A549 (cell line): Measurements from ENCODE around the gene PTPN13. TPM values are rescaled to one million over a fixed set of nuclear protein-coding genes. Genes with fewer than 3 reads are reported as not detected.

ENCODE experiments used
- ATAC-seq, 2 experiments: fragments of 200-7000 bp in 1 of 2; fragments of >200 bp in 1 of 2; cut with Nextera tagmentation in 1 of 2; cut with Tn5 transposase in 1 of 2; 3 replicates each; pipeline versions ENCODE4 v1.8.0 to v1.9.1; 2018 to 2020; ENCODE audit warnings: mild to moderate bottlenecking in 1 of 2, moderate library complexity in 1 of 2
- CTCF ChIA-PET: fragments of 300-600 bp; sonication (Branson Sonifier 250); formaldehyde crosslinking; extraction: SDS; loops from one replicate; lab custom pipeline; 2021; ENCODE audit warnings: antibody characterized with exemption, inconsistent platforms; lab: Yijun Ruan, JAX
- POLR2A ChIA-PET: fragments of 350-600 bp; formaldehyde crosslinking; extraction: SDS; loops from one replicate; lab custom pipeline; 2021; ENCODE audit warnings: antibody characterized with exemption, inconsistent platforms; lab: Yijun Ruan, JAX
- DNase-seq, 2 experiments: peaks; one replicate each; pipeline versions ENCODE4 v3.0.0 to v3.0.0-alpha.2; 2011 to 2016; ENCODE audit warnings: low read depth in 1 of 2, low spot score in 1 of 2
- FAIRE-seq: peaks from 2 replicates; lab custom pipeline; 2011; peaks lifted over from hg19 to GRCh38; lab: Jason Lieb, UNC
- H3K27ac ChIP-seq, 2 experiments: fragments of >200 bp; sonication (Bioruptor Twin); formaldehyde crosslinking; 3 replicates each; pipeline ENCODE4 v1.5.1; 2016 to 2017
- H3K4me1 ChIP-seq: fragments of >200 bp; sonication (Bioruptor Twin); formaldehyde crosslinking; 3 replicates; pipeline ENCODE4 v1.6.1; 2016
- H3K4me2 ChIP-seq: fragments of >200 bp; sonication (Bioruptor Twin); formaldehyde crosslinking; 3 replicates; pipeline ENCODE4 v1.6.1; 2016
- H3K4me3 ChIP-seq: fragments of >200 bp; sonication (Bioruptor Twin); formaldehyde crosslinking; 3 replicates; pipeline ENCODE4 v1.5.1; 2016
- H3K9me3 ChIP-seq: fragments of >200 bp; sonication (Bioruptor Twin); formaldehyde crosslinking; 3 replicates; pipeline ENCODE4 v1.6.1; 2016
- ATOH8 ChIP-seq: fragments of 250-450 bp; sonication (Bioruptor Pico); IDR thresholded peaks from 2 replicates; pipeline ENCODE4 v1.5.0; 2020; ENCODE audit warnings: low read depth, mild to moderate bottlenecking, moderate library complexity
- BHLHE40 ChIP-seq: IDR thresholded peaks from 2 replicates; pipeline ENCODE4 v1.6.1; 2012; ENCODE audit warnings: low read depth, low read length, inconsistent platforms
- CBX2 ChIP-seq: fragments of 200-600 bp; sonication (generic); IDR thresholded peaks from 2 replicates; pipeline ENCODE4 v1.6.1; 2016; ENCODE audit warnings: low read depth, mild to moderate bottlenecking, borderline replicate concordance
- CEBPB ChIP-seq, 2 experiments: fragments of >200 bp in 1 of 2; sonication (Bioruptor Twin) in 1 of 2; formaldehyde crosslinking in 1 of 2; IDR thresholded peaks; 2 replicates each; pipeline ENCODE4 v1.6.1; 2012 to 2016
- CHD4 ChIP-seq: fragments of 200-600 bp; sonication (generic); IDR thresholded peaks from 2 replicates; pipeline ENCODE4 v1.6.1; 2016; ENCODE audit warnings: antibody characterized with exemption, mild to moderate bottlenecking, borderline replicate concordance
- EHMT2 ChIP-seq: fragments of 200-600 bp; sonication (generic); IDR thresholded peaks from 2 replicates; pipeline ENCODE4 v1.6.1; 2016; ENCODE audit warnings: antibody characterized with exemption, low read depth, mild to moderate bottlenecking, moderate library complexity
- ELK1 ChIP-seq: fragments of 150-350 bp; IDR thresholded peaks from 2 replicates; pipeline ENCODE4 v1.6.1; 2014; ENCODE audit warnings: low read depth, mild to moderate bottlenecking, low read length
- EP300 ChIP-seq, 2 experiments: fragments of >200 bp; sonication (Bioruptor Twin); formaldehyde crosslinking; IDR thresholded peaks; 2 replicates in 1 of 2; 3 replicates in 1 of 2; pipeline ENCODE4 v1.6.1; 2016 to 2017
- ESRRA ChIP-seq: fragments of 150-350 bp; IDR thresholded peaks from 2 replicates; pipeline ENCODE4 v1.6.1; 2014; ENCODE audit warnings: mild to moderate bottlenecking, low read length, borderline replicate concordance
- FOSB ChIP-seq: fragments of 250-450 bp; sonication (Bioruptor Pico); IDR thresholded peaks from 2 replicates; pipeline ENCODE4 v1.5.0; 2020; ENCODE audit warnings: mild to moderate bottlenecking, moderate library complexity
- FOSL2 ChIP-seq, 2 experiments: fragments of 450-650 bp in 1 of 2; fragments of >200 bp in 1 of 2; sonication (Bioruptor Twin) in 1 of 2; formaldehyde crosslinking; IDR thresholded peaks; 2 replicates each; pipeline versions ENCODE4 v1.5.0 to v1.6.1; 2016 to 2020; ENCODE audit warnings: mild to moderate bottlenecking in 1 of 2, moderate library complexity in 1 of 2
- FOXS1 ChIP-seq: fragments of 250-450 bp; sonication (Bioruptor Pico); IDR thresholded peaks from 2 replicates; pipeline ENCODE4 v1.5.0; 2020; ENCODE audit warnings: mild to moderate bottlenecking, moderate library complexity
- HEYL ChIP-seq: fragments of 250-450 bp; sonication (Bioruptor Pico); IDR thresholded peaks from 2 replicates; pipeline ENCODE4 v1.8.0; 2021; ENCODE audit warnings: mild to moderate bottlenecking, moderate library complexity
- HOXA7 ChIP-seq: fragments of 250-450 bp; sonication (Bioruptor Pico); IDR thresholded peaks from 2 replicates; pipeline ENCODE4 v1.5.0; 2020; ENCODE audit warnings: mild to moderate bottlenecking, moderate library complexity
- HOXB5 ChIP-seq: fragments of 250-450 bp; sonication (Bioruptor Pico); IDR thresholded peaks from 2 replicates; pipeline ENCODE4 v1.5.0; 2020; ENCODE audit warnings: mild to moderate bottlenecking, moderate library complexity
- JUN ChIP-seq, 2 experiments: fragments of >200 bp; sonication (Bioruptor Twin); formaldehyde crosslinking; IDR thresholded peaks; 2 replicates in 1 of 2; 3 replicates in 1 of 2; pipeline ENCODE4 v1.6.1; 2016 to 2017
- KDM1A ChIP-seq: fragments of 200-600 bp; sonication (generic); IDR thresholded peaks from 2 replicates; pipeline ENCODE4 v1.6.1; 2016; ENCODE audit warnings: low read depth, mild to moderate bottlenecking
- MAFK ChIP-seq: fragments of 450-650 bp; IDR thresholded peaks from 2 replicates; pipeline ENCODE4 v1.6.1; 2014; ENCODE audit not compliant: partially characterized antibody
- MAZ ChIP-seq: fragments of 150-350 bp; IDR thresholded peaks from 2 replicates; pipeline ENCODE4 v1.6.1; 2014; ENCODE audit warnings: antibody characterized with exemption, low read depth, low read length, borderline replicate concordance
- MYC ChIP-seq: IDR thresholded peaks from 2 replicates; pipeline ENCODE4 v1.6.1; 2012; ENCODE audit warnings: mild to moderate bottlenecking, inconsistent platforms, low read length, improper control_type of control experiment, borderline replicate concordance
- RARB ChIP-seq: fragments of 250-450 bp; sonication (Bioruptor Pico); IDR thresholded peaks from 2 replicates; pipeline ENCODE4 v1.8.0; 2021; ENCODE audit warnings: mild to moderate bottlenecking, moderate library complexity
- RCOR1 ChIP-seq: fragments of 150-350 bp; IDR thresholded peaks from 2 replicates; pipeline ENCODE4 v1.6.1; 2014; ENCODE audit warnings: antibody characterized with exemption, low read length, low read depth
- SMC3 ChIP-seq: fragments of >200 bp; sonication (Bioruptor Twin); formaldehyde crosslinking; IDR thresholded peaks from 3 replicates; pipeline ENCODE4 v1.6.1; 2018; ENCODE audit warnings: inconsistent platforms
- SREBF2 ChIP-seq: fragments of 450-650 bp; IDR thresholded peaks from 2 replicates; pipeline ENCODE4 v1.6.1; 2014; ENCODE audit warnings: mild to moderate bottlenecking, moderate library complexity
- TP53 ChIP-seq: fragments of 250-450 bp; sonication (Bioruptor Pico); IDR thresholded peaks from 2 replicates; pipeline ENCODE4 v1.5.0; 2021; ENCODE audit warnings: mild to moderate bottlenecking, moderate library complexity
- ZC3H11A ChIP-seq: fragments of 450-650 bp; IDR thresholded peaks from 2 replicates; pipeline ENCODE4 v1.6.1; 2014; ENCODE audit warnings: antibody characterized with exemption, mild to moderate bottlenecking
- ZNF302 ChIP-seq: fragments of 250-450 bp; sonication (Bioruptor Pico); IDR thresholded peaks from 2 replicates; pipeline ENCODE4 v1.9.0; 2021; ENCODE audit warnings: inconsistent platforms, mild to moderate bottlenecking, moderate library complexity
- WGBS: methylation state at CpG from one replicate; pipeline ENCODE4 v1.1.6; 2017; ENCODE audit errors: missing lambda C conversion rate; 5-methylcytosine and 5-hydroxymethylcytosine counted together
- polyA plus RNA-seq, 4 experiments: library from polyadenylated mRNA; depleted of rRNA in 3 of 4; stranded (reverse); fragments of >200 nt; fragmentation: RNase III in 1 of 4; extraction: RNeasy Plus Mini Kit Qiagen cat#74134 plus additional on column Dnase treatment in 1 of 4; gene quantifications; 2 replicates in 3 of 4; 3 replicates in 1 of 4; pipeline ENCODE4 v1.2.3, GENCODE V29; 2011 to 2017
- TF ChIP-seq, protein P1 (sequence below): fragments of 450-650 bp; IDR thresholded peaks from 2 replicates; pipeline ENCODE4 v1.6.1; 2014; ENCODE audit warnings: antibody characterized with exemption

Gene PTPN13
- polyA plus RNA-seq, 2 of the 4 experiments (the other 2 are of a cell fraction): 10.4 to 13.3 TPM

GRCh38 chr4:86809809-86810208 lies 215.7 kb downstream of the PTPN13 start:
- WGBS: 97% methylated on average over 3 of the region's 3 CpGs
- Histone ChIP-seq H3K4me3 (no peak overlapping the region), H3K4me2 (no peak overlapping the region), H3K27ac (no peak overlapping the region), H3K4me1 (no peaks in the 10 kb centered on the region), H3K9me3 (no peaks in the 10 kb centered on the region)
- ChIA-PET CTCF (no interaction called here), POLR2A (no interaction called here)
- FAIRE-seq: no peak
- DNase-seq: no peak
- TF ChIP-seq CHD4 (no peak), MAFK (peak; percentile 54)
- TF ChIP-seq, all 56 proteins: peak for 1
- no peak for ATAC-seq

DNA sequence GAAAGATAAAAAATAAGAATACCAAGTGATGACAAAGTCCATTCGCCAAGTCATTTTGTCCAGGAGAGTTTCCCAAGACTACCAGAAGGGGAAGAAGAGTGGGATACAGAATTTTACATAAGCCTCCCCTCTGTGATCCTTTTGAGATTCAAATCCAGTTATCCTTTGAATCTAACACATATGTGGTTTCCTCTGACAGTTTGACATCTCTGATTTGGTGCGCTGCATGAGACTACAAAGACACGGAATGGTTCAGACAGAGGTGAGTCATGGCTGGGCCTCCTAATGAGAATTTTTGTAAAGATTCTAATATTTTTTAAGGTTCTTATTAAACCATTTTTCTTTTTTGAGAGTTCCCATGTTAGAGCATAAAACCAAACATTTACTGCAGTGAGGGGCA lies 216.7 kb downstream of the PTPN13 start:
- CTCF ChIA-PET: no interaction called here
- no peak overlapping the region for H3K4me3 ChIP-seq
- no peak for DNase-seq
- POLR2A ChIA-PET: no interaction called here
- 96% methylated on average over 3 of the region's 3 CpGs for WGBS
- TF ChIP-seq FOXS1 (CRISPR knock-in tag): no peak
- no peak for TF ChIP-seq CHD4
- TF ChIP-seq SMC3: no peak
- no peak for TF ChIP-seq RCOR1
- no peak for TF ChIP-seq BHLHE40
- no peak for TF ChIP-seq FOSL2 (IDR thresholded peaks at IDR 0.05)
- no peak for TF ChIP-seq FOSL2 (CRISPR knock-in tag; IDR thresholded peaks at IDR 0.05)
- no peak for TF ChIP-seq ZNF302 (CRISPR knock-in tag)
- no peak for TF ChIP-seq MAZ
- no peak for TF ChIP-seq RARB (CRISPR knock-in tag)
- no peak for TF ChIP-seq ATOH8 (CRISPR knock-in tag)
- no peak for TF ChIP-seq TP53 (CRISPR knock-in tag)
- no peak for TF ChIP-seq ESRRA
- H3K4me2 ChIP-seq: no peak overlapping the region
- no peaks in the 10 kb centered on the region for H3K9me3 ChIP-seq
- no peak for FAIRE-seq
- no peaks in the 10 kb centered on the region for H3K4me1 ChIP-seq
- ATAC-seq: no peak
- no peak overlapping the region for H3K27ac ChIP-seq

DNA sequence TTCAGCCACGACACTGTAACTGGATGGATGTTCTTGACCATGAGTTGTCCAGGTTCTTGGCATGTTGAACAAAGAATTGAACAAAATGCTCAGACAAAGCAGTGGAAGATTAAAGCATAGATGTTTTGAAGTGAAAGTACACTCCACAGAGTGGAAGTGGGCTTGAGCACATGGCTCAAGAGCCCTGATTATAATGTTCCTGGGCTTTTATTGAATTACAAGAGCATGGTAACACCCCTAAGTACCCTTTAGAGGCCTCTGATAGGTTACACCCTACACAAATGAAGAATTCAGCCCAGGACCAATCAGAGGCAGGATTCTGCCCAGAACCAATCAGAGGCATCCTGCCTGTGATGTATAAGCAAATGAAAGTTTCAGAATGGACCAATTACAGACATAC lies 221.5 kb downstream of the PTPN13 start:
- WGBS: 74% methylated on average over 1 of the region's 1 CpG
- Histone ChIP-seq H3K9me3 (no peaks in the 10 kb centered on the region), H3K4me3 (no peak overlapping the region), H3K27ac (no peak overlapping the region), H3K4me2 (no peak overlapping the region), H3K4me1 (no peaks in the 10 kb centered on the region)
- ChIA-PET CTCF (no interaction called here), POLR2A (no interaction called here)
- no peak for TF ChIP-seq ESRRA
- no peak for TF ChIP-seq MYC
- TF ChIP-seq FOSB (CRISPR knock-in tag): no peak
- FAIRE-seq: no peak
- DNase-seq: no peak
- no peak for ATAC-seq

- Histone ChIP-seq H3K4me1 (no peaks in the 10 kb centered on the region), H3K4me3 (no peak overlapping the region), H3K27ac (no peak overlapping the region), H3K4me2 (no peak overlapping the region), H3K9me3 (no peaks in the 10 kb centered on the region)
- WGBS: 86% methylated on average over 9 of the region's 9 CpGs
- CTCF ChIA-PET: no interaction called here
- no peak for DNase-seq
- no peak for ATAC-seq
- FAIRE-seq: no peak
- POLR2A ChIA-PET: no interaction called here
- TF ChIP-seq SREBF2 (no peak), CHD4 (no peak), HEYL (no peak), ZC3H11A (no peak), EHMT2 (no peak), KDM1A (no peak), JUN (IDR thresholded peaks at IDR 0.05) (no peak), FOSB (CRISPR knock-in tag) (no peak), EP300 (IDR thresholded peaks at IDR 0.05) (no peak), CBX2 (no peak), ZNF302 (CRISPR knock-in tag) (no peak), HOXA7 (CRISPR knock-in tag) (no peak), HOXB5 (CRISPR knock-in tag) (no peak), TP53 (CRISPR knock-in tag) (no peak), CEBPB (IDR thresholded peaks at IDR 0.05) (no peak), ELK1 (no peak)
- TF ChIP-seq, protein P1, sequence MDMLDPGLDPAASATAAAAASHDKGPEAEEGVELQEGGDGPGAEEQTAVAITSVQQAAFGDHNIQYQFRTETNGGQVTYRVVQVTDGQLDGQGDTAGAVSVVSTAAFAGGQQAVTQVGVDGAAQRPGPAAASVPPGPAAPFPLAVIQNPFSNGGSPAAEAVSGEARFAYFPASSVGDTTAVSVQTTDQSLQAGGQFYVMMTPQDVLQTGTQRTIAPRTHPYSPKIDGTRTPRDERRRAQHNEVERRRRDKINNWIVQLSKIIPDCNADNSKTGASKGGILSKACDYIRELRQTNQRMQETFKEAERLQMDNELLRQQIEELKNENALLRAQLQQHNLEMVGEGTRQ: no peak
These were observed 222.6 kb downstream of the PTPN13 start for GRCh38 chr4:86816501-86817273.
